HG02610 (cell line): ENCODE results near the gene LSM14B.
"Not testable (repeated sequence)": the region's sequence is repeated elsewhere in the genome, so short reads cannot be mapped to it uniquely, and the experiment has no call there.

Experiments used
- ATAC-seq: cut with Tn5 transposase; IDR thresholded peaks from one replicate; pipeline ENCODE4 v1.9.1; 2021; ENCODE audit warnings: mild to moderate bottlenecking, moderate library complexity; ENCODE audit not compliant: unreplicated experiment

LSM14B gene

DNA sequence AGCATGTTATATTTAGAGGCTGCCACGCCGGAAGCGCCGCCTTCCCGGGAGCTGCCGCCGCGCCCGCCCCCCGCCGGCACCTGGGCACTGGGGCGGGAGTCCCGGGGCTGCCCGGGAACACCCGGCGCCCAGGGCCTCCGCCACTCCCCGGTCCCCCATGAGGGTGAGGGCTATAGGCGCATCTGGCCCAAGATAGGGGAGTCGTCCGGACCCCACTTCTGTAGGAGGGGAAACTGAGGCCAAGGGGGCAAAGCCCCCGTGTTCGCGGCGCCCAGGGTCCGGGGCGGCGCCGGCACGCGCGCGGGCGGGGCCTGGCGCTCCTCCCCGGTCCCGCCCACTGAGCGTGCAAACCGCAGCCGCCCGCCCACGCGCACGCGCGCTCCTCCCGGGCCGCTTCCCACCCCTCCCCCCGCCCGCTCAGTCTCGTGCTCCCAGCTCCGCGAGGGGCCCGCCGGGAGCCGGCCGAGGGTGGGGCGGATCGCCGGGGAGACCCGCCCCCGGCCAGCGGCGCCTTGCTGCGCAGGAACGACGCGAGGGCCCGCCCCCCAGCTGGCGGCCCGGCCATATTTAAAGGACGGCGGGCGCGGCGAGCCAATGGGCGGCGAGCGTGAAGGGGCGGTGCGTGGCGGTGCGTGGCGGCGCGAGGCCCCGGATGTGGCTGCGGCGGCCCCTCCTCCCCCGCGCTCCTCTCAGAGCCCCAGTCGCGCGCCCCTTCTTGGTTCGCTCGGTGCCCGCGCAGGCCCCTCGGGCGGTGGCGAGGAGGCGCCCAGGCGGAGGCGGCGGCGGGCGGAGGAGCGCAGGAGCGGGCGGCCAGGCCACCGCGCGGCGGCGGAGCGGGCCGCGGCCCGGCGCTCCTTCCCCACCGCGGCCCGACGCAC is at the start of gene LSM14B:
TSS of gene LSM14B (plus strand) at position 700 of the 878 bp plus-strand sequence. CDS start 192 bp downstream, outside the sequence.
- peak; percentile 82 for ATAC-seq

DNA sequence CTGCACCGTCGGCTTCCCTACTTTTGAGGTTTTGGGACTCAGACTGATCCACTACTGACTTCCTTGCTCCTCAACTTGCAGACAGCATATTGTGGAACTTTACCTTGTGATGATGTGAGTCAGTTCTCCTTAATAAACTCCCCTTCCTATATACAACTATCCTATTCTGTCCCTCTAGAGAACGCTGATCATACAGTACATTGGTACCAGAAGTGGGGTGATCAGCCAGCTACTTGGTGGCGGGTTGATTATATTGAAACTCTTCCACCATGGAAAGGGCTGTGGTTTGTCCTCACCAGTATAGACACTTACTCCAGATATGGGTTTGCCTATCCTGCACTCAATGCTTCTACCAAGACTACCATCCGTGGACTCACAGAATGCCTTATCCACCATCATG is 49.0 kb upstream of the LSM14B start:
- no peak for ATAC-seq

DNA sequence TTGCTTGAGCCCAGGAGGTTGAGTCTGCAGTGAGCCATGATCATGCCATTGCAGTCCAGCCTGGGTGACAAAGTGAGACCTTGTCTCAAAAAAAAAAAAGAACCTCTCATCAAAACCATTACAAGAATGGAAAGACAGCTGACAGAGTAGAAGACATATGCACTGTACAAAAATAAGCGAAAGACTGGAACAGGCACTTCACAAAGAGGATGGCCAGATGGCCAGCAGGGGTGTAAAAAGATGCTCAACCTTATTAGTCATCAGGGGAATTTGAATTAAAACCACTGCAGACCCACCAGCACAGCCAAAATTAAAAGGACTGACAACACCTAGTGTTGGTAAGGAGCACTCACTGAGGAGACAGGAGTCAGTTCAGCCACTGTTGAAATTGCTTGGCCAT is 43.1 kb upstream of the LSM14B start:
- no peak for ATAC-seq

DNA sequence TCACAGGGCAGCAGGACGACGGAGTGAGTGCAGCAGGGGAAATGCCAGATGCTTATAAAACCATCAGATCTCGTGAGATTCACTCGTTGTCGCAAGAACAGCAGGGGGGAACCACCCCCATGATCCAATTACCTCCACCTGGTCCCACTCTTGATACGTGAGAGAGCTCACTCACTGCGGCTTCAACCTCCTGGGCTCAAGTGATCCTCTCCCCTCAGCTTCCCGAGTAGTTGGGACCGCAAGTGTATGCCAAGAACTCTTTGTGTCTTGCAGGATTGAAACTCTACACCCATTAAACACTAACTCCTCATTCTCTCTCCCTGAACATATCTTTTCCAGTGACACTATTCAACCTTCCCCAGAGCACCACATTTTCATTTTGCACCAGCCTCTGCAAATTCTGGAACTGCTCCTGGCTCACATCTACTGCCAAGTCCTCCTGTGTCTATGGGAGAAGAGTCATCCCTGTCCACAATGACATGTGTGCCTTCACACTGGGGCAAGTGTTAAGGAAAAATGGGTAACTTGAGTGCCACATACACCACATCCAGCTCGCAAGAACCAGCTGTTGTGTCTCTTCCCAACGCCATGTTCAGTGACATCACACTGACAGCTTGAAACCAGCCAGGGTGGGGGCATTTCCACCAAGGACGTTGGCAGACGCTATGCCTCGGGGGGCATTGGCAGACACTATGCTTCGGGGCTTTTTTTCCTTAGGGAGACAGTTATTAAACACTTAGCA is 41.9 kb upstream of the LSM14B start:
- ATAC-seq: no peak

DNA sequence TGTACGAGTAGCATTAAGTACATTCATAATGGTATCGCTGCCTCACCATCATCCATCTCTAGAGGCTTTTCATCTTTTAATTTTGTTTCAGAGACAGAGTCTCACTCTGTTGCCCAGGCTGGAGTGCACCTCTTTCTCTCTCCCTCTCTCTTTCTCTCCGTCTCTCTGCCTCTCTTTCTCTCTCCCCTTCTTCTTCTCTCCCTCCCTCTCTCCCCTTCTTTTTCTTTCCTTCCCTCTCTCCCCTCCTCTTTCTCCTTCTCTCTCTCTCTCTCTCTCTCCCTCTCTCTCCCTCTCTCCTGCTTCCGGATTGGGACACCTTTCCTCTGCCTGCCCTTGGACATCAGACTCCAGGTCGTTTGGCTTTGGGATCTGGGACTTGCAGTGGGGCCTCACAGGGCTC is 39.0 kb upstream of the LSM14B start:
- ATAC-seq: no peak

DNA sequence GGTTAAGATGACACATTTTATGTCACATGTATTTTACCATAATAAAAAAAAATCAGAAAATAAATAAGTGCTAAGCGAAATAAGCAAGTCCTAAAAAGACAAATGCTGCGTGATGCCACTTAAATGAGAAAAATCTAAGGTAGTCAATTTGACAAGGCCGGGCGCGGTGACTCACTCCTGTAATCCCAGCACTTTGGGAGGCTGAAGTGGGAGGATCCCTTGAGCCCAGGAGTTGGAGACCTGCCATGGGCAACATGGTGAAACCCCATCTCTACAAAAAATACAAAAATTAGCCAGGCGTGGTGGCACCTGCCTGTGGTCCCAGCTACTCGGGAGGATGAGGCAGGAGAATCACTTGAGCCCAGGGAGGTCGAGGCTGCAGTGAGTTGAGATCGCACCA is 38.1 kb upstream of the LSM14B start:
- ATAC-seq: not testable (repeated sequence)

DNA sequence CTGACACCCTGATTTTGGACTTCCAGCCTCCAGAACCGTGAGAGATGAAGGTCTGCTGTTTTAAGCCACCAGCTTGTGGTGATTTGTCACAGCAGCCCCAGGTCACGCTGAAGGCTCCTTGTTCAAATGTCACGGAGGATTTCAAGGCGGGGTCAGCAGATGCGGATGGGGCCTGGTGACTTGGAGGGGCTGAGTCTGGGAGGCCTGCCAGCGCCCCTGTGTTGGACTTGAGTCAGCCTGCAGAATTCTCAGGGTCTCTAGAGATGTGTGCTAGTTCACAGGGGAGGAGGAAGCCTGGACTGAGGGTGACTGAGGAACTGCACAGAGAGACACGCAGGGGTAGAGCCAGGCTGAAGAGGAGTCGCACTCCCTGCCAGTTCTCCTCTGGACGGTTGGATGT is 37.1 kb upstream of the LSM14B start:
- no peak for ATAC-seq

DNA sequence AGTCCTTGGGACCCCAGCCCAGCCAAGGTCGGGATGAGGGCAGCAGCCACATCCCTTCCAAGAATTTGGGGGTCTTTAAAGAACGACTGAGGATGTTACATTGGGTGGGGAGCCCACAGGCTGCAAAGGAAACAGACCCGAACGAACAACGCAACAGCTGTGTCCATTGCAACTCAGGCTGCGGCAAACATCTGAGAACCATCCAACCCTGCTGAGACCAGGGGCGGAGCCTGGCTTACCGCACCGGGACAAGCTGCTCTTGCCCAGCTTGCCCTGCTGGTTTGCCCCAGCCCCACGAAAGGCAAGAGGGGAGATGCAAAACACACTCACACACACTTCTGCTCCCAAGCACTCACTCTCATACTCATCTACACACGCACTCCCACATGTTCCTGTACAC is 35.0 kb upstream of the LSM14B start:
- ATAC-seq: no peak

DNA sequence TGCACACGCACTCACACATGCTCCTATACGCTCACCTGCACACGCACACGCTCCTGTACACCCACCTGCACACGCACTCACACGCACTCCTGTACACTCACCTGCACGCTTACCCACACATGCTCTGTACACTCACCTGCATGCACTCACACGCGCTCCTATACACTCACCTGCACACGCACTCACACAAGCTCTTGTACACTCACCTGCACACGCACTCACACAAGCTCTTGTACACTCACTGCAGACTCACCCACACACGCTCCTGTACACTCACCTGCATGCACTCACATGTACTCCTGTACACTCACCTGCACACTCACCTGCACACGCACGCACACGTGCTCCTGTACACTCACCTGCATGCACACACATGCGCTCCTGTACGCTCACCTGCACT is 34.6 kb upstream of the LSM14B start:
- ATAC-seq: no peak

DNA sequence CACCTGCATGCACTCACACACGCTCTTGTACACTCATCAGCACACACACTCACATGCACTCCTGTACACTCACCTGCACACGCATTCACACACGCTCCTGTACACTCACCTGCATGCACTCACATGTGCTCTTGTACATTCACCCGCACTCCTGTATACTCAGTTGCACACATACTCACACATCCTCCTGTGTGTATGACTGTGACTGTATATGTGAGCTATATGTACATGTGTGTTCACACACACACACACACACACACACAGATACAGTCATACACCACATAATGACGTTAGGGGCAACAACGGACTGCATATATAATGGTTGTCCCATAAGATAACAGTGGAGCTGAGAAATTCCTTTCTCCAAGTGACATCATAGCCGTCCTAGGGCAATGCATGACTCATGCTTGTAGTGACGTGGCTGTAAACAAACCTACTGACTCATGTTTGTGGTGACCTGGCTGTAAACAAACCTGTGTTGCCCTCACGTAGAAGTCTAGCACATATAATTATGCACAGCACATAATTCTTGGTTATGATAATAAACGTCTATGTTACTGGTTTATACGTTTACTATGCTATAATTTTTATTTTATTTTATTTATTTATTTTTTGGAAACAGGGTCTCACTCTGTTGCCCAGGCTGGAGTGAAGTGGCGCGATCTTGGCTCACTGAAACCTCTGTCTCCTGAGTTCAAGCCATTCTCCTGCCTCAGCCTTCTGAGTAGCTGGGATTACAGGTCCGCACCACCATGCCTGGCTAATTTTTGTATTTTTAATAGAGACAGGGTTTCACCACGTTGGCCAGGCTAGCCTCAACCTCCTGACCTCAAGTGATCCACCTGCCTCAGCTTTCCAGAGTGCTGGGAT is 33.8 kb upstream of the LSM14B start:
- ATAC-seq: no peak

DNA sequence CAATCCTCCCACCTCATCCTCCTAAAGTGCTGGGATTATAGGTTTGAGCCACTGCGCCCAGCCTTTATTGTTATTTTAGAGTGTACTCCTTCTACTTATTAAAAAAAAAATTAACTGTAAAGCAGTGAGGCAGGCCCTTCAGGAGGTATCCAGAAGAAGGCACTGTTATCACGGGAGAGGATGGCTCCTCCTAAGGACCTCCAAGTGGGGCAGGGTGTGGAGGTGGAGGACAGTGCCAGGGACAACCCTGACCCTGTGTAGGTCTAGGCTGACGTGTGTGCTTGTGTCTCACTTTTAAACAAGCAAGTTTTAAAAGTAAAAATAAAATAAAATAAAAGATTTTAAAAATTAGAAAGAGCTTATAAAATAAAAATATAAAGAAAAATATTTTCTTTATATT is 32.9 kb upstream of the LSM14B start:
- no peak for ATAC-seq

DNA sequence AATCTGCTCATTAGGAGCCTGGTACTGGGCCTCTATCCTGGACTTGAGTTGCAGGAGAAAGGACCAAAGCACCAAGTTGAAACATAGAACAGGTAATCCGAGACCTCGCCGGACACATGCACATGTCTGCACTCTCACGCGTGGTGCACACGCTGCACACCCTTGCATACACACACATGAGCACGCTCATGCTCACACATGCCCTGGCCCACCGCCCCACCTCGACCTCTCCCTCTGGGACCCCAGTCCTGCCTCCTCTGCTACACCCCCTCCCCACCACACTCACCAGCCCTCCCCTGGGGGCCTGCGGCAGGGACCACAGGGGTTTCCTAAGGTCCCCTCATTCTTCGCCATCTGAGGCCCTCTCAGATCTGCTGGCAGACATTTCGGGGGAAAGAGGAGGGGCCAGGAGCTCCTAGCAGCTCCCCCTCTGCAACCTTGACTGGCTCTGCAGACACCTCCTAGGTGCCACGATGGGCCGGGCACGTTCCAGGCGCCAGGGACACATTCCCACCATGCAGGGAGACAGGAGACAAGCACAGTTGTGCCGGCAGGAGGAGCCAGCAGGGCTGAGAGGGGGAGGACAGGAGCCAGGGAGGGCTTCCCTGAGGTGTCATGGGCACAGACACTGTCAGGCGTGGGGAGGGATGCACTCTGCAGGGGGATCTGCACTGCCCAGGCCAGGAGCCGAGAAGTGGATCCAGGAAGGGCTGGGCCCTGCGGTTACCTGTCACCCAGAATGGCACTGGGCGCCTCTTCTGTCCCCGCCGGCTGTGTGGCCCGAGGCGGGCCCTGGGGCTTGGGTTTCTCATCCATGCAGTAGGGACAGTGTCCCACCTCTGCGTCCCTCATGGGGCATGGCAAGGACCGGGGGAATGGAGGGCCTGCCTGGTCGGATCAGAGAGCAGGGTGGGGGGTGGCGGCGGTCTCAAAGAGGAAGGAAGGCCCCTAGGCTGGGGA is 25.6 kb upstream of the LSM14B start:
- ATAC-seq: no peak

DNA sequence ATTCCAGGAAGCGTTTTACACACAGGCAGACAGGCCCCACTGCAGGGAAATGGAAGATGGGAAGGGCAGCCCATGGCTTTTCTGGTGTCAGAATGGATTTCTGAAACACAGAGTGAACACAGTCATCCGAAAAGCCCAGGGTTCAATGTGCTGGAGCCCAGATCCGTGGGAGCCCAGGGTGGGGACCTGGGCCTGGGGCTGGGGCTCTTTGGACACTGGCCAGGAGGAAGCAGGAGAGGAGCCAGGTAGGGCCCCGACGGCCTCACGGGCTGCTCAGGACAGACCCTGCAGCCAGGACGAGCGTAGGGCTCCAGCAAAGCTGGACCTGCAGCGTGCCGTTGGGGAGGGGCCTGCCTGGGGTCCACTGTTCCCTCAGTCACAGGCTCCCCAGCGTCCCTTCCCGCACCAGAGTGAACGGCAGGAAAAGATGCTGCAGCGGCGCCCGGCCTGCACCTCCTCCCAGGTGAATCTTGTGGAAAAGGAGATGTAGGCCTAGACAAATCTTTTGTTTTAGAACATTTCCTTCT is 24.3 kb upstream of the LSM14B start:
- ATAC-seq: no peak

DNA sequence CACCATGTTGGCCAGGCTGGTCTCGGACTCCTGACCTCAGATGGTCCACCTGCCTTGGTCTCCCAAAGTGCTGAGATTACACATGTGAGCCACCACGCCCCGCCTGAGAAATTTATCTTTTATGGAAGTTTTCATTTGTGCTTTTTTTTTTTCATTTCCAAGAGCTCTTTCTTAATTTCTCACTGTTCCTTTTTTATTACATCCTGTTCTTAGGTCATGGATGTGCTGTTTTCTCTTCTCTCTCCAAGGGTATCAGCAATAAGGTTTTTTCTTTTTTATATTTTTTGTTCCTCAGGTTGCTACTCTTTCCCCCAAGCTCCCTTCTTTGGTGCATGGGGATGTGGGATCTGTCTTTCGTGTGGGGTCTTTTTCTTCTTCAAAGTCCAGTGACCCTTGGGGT is 21.2 kb upstream of the LSM14B start:
- ATAC-seq: no peak

DNA sequence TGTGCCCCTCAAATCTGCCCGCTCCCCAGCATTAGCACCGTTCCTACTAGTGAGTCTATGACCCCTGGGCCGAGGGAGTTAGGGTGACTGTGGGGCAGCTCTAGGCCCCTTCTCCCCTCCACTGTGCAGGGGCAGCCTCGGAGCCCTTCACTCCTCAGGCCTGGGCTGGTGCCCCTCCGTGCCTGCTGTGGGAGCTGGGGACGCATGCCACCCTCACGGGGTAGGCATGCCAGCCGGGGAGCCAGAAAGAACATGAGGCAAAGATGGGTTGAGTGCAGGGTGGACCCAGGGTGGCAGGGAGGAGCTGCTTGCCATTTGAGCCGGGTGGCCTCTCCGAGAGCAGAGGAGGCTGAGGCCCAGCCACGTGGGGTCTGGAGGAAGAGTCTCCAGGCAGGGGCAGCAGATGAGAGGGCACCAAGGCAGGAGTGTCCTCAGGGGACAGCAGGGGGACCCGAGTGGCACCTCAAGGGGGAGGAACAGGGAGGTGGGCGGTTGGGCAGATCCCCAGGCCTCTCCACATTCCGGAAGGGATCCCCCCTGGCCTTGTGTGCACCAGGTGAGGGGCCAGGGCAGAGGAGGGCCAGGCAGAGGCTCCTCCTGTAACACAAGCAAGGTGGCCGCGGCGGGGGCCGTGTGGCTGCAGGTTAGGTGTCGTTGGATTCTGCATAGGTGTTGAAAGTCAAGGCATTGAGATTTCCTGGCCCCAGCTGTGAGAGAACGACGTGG is 18.6 kb upstream of the LSM14B start:
- no peak for ATAC-seq

DNA sequence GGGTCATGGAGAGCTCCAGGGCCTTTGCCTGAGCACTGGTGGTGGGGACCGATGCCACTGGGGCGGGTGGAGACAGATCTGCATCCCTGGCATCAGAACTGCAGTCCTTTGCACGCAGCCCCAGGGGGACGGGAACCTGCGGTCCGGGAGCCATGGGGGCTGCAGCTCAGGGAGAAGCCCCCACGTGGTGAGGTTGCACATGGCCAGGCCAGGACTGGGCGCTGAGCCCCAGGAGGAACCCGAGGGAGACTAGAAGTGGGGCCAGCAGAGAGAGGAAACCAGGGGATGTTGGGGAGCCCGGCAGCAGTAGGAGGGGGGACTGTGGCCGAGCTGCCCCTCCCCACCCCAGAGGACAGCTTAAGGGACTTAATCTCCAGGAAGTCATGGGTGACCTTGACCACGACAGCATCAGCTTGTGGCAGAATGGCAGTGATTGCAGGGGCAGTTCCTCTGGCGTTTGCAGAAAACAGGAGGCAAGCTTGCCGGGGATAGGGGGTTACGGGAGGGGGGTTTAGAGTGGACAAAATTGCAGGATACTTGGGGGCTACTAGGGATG is 18.0 kb upstream of the LSM14B start:
- no peak for ATAC-seq

DNA sequence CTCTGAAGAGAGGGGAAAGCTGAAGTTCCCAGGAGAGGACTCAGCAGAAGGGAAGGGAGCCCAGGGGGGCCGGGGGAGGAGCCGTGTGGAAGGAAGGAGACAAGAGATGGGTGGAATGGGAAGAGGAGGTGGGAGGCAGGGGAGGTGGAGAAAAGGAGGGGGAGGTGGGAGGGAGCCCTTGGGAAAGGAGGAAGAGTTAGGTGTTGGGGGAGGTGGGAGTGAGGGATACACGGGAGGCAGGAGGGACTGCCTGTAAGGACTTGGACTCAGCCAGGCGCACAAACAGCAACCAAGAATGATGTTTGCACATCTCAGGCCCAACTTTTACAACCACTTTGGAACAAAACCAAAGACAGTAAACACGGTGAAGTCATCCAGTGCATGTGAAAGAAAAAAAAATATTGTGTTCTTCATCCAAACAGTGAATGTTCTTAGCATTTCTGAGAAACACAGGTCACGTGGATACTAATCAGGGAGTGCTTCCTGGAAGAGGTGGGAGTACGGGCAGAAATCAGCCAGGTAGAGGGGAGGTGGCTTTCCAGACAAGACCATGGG is 17.4 kb upstream of the LSM14B start:
- ATAC-seq: no peak

DNA sequence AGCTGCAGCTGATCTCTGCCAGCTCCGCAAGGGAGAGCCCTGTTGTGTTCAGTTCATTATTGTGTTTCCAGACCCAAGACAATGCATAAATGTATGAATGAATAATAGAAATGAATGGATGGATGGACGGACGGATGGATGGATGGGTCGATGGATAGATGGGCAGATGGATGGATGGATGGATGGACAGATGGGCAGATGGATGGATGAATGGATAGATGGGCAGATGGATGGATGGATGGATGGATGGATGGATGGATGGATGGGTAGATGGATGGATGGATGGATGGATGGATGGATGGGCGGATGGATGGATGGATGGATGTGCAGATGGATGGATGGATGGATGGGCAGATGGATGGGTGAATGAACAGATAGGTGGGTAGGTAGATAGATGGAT is 16.7 kb upstream of the LSM14B start:
- no peak for ATAC-seq

DNA sequence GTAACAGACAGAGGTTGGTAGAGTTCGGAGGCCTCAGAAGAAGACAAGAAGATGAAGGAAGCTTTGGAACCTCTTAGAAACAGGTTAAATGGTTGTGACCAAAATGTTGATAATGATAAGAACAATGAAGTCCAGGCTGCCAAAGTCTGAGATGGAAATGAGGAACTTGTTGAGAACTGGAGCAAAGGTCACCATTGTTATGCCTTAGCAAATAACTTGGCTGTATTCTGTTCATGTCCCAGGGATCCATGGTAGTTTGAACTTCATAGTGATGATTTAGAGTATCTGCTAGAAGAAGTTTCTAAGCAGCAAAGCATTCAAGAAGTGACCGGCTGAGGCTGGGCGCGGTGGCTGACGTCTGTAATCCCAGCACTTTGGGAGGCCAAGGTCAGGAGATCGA is 11.1 kb upstream of the LSM14B start:
- ATAC-seq: no peak
